ENCODE measurements around the gene ACTN2. TPM values are rescaled to one million over a fixed set of nuclear protein-coding genes. Genes with fewer than 3 reads are reported as not detected.

ACTN2 gene
- total and polyA plus RNA-seq, 3 experiments from 2014 or later: not detected

- no peak overlapping the region for H3K4me3 Mint-ChIP-seq
- H3K27me3 ChIP-seq (ENCODE audit: insufficient read depth, low read length, poor library complexity, severe bottlenecking): no peaks in the 10 kb centered on the region
- H3K4me3 ChIP-seq (ENCODE audit: low read length): no peak overlapping the region
- no peak overlapping the region for H3K27ac ChIP-seq (ENCODE audit: low read depth, low read length)
- no peaks in the 10 kb centered on the region for H3K4me1 ChIP-seq (ENCODE audit: insufficient read depth, low read length)
- no peaks in the 10 kb centered on the region for H3K36me3 Mint-ChIP-seq
- no peaks in the 10 kb centered on the region for H3K27me3 Mint-ChIP-seq
- no peak overlapping the region for H3K27ac Mint-ChIP-seq
- no peaks in the 10 kb centered on the region for H3K9me3 Mint-ChIP-seq
- H3K4me1 Mint-ChIP-seq: no peaks in the 10 kb centered on the region
- no peaks in the 10 kb centered on the region for H3K36me3 ChIP-seq (ENCODE audit: insufficient read depth, low read length)
- ChIA-PET POLR2A (no interaction called here), CTCF (no interaction called here)
- DNase-seq: no peak
- no peaks in the 10 kb centered on the region for H3K9me3 ChIP-seq (ENCODE audit: low read length)
These were observed 47.4 kb downstream of the ACTN2 start for GRCh38 chr1:236733653-236734052.

GRCh38 chr1:236734141-236734765 lies 48.0 kb downstream of the ACTN2 start:
- no peaks in the 10 kb centered on the region for H3K36me3 ChIP-seq (ENCODE audit: insufficient read depth, low read length)
- ChIA-PET CTCF (no interaction called here), POLR2A (no interaction called here)
- Mint-ChIP-seq H3K36me3 (no peaks in the 10 kb centered on the region), H3K4me1 (no peaks in the 10 kb centered on the region), H3K27ac (no peak overlapping the region), H3K27me3 (no peaks in the 10 kb centered on the region), H3K9me3 (no peaks in the 10 kb centered on the region), H3K4me3 (no peak overlapping the region)
- H3K4me3 ChIP-seq (ENCODE audit: low read length): no peak overlapping the region
- no peak for DNase-seq
- no peaks in the 10 kb centered on the region for H3K27me3 ChIP-seq (ENCODE audit: insufficient read depth, low read length, poor library complexity, severe bottlenecking)
- H3K9me3 ChIP-seq (ENCODE audit: low read length): no peaks in the 10 kb centered on the region
- H3K4me1 ChIP-seq (ENCODE audit: insufficient read depth, low read length): no peaks in the 10 kb centered on the region
- no peak overlapping the region for H3K27ac ChIP-seq (ENCODE audit: low read depth, low read length)

GRCh38 chr1:236736761-236737160 lies 50.5 kb downstream of the ACTN2 start:
- Mint-ChIP-seq H3K27me3 (peaks cover under 1 to 15% of the 10 kb centered on the region in 2 donors), H3K9me3 (no peaks in the 10 kb centered on the region), H3K4me3 (no peak overlapping the region), H3K4me1 (no peaks in the 10 kb centered on the region), H3K36me3 (no peaks in the 10 kb centered on the region), H3K27ac (no peak overlapping the region)
- CTCF ChIA-PET: no interaction called here
- POLR2A ChIA-PET: no interaction called here
- no peak for DNase-seq
- Histone ChIP-seq H3K4me1 (ENCODE audit: insufficient read depth, low read length) (no peaks in the 10 kb centered on the region), H3K9me3 (ENCODE audit: low read length) (no peaks in the 10 kb centered on the region), H3K27ac (ENCODE audit: low read depth, low read length) (no peak overlapping the region), H3K4me3 (ENCODE audit: low read length) (no peak overlapping the region), H3K36me3 (ENCODE audit: insufficient read depth, low read length) (no peaks in the 10 kb centered on the region), H3K27me3 (ENCODE audit: insufficient read depth, low read length, poor library complexity, severe bottlenecking) (no peaks in the 10 kb centered on the region)

GRCh38 chr1:236741753-236742152 lies 55.5 kb downstream of the ACTN2 start:
- H3K36me3 Mint-ChIP-seq: no peaks in the 10 kb centered on the region
- H3K27ac ChIP-seq (ENCODE audit: low read depth, low read length): no peak overlapping the region
- CTCF ChIA-PET: no interaction called here
- H3K4me3 Mint-ChIP-seq: no peak overlapping the region
- POLR2A ChIA-PET: no interaction called here
- H3K4me1 Mint-ChIP-seq: no peaks in the 10 kb centered on the region
- H3K27ac Mint-ChIP-seq: no peak overlapping the region
- H3K4me3 ChIP-seq (ENCODE audit: low read length): no peak overlapping the region
- H3K36me3 ChIP-seq (ENCODE audit: insufficient read depth, low read length): no peaks in the 10 kb centered on the region
- H3K9me3 ChIP-seq (ENCODE audit: low read length): no peaks in the 10 kb centered on the region
- no peaks in the 10 kb centered on the region for H3K4me1 ChIP-seq (ENCODE audit: insufficient read depth, low read length)
- H3K27me3 ChIP-seq (ENCODE audit: insufficient read depth, low read length, poor library complexity, severe bottlenecking): no peaks in the 10 kb centered on the region
- no peaks in the 10 kb centered on the region for H3K9me3 Mint-ChIP-seq
- peaks cover 4 to 35% of the 10 kb centered on the region in 2 donors for H3K27me3 Mint-ChIP-seq
- DNase-seq: no peak

GRCh38 chr1:236742421-236743160 lies 56.3 kb downstream of the ACTN2 start:
- H3K4me1 Mint-ChIP-seq: no peaks in the 10 kb centered on the region
- no peaks in the 10 kb centered on the region for H3K27me3 ChIP-seq (ENCODE audit: insufficient read depth, low read length, poor library complexity, severe bottlenecking)
- H3K4me1 ChIP-seq (ENCODE audit: insufficient read depth, low read length): no peaks in the 10 kb centered on the region
- POLR2A ChIA-PET: no interaction called here
- H3K9me3 ChIP-seq (ENCODE audit: low read length): no peaks in the 10 kb centered on the region
- no peak overlapping the region for H3K27ac Mint-ChIP-seq
- no peak overlapping the region for H3K27ac ChIP-seq (ENCODE audit: low read depth, low read length)
- H3K36me3 ChIP-seq (ENCODE audit: insufficient read depth, low read length): no peaks in the 10 kb centered on the region
- H3K27me3 Mint-ChIP-seq: peaks cover 7 to 41% of the 10 kb centered on the region in 2 donors
- H3K4me3 Mint-ChIP-seq: no peak overlapping the region
- no peaks in the 10 kb centered on the region for H3K36me3 Mint-ChIP-seq
- H3K4me3 ChIP-seq (ENCODE audit: low read length): no peak overlapping the region
- CTCF ChIA-PET: no interaction called here
- H3K9me3 Mint-ChIP-seq: no peaks in the 10 kb centered on the region
- no peak for DNase-seq

GRCh38 chr1:236744533-236744932 lies 58.2 kb downstream of the ACTN2 start:
- no peaks in the 10 kb centered on the region for H3K4me1 Mint-ChIP-seq
- Histone ChIP-seq H3K36me3 (ENCODE audit: insufficient read depth, low read length) (no peaks in the 10 kb centered on the region), H3K27ac (ENCODE audit: low read depth, low read length) (no peak overlapping the region), H3K9me3 (ENCODE audit: low read length) (no peaks in the 10 kb centered on the region), H3K4me1 (ENCODE audit: insufficient read depth, low read length) (no peaks in the 10 kb centered on the region), H3K27me3 (ENCODE audit: insufficient read depth, low read length, poor library complexity, severe bottlenecking) (no peaks in the 10 kb centered on the region), H3K4me3 (ENCODE audit: low read length) (no peak overlapping the region)
- CTCF ChIA-PET: no interaction called here
- no peak for DNase-seq
- H3K9me3 Mint-ChIP-seq: no peaks in the 10 kb centered on the region
- no peak overlapping the region for H3K4me3 Mint-ChIP-seq
- no peaks in the 10 kb centered on the region for H3K36me3 Mint-ChIP-seq
- POLR2A ChIA-PET: no interaction called here
- no peak overlapping the region for H3K27ac Mint-ChIP-seq
- peaks cover 8 to 50% of the 10 kb centered on the region in 2 donors for H3K27me3 Mint-ChIP-seq

- no peaks in the 10 kb centered on the region for H3K4me1 Mint-ChIP-seq
- H3K36me3 Mint-ChIP-seq: no peaks in the 10 kb centered on the region
- peaks cover 15 to 50% of the 10 kb centered on the region in 2 donors for H3K27me3 Mint-ChIP-seq
- no peak overlapping the region for H3K4me3 ChIP-seq (ENCODE audit: low read length)
- ChIA-PET POLR2A (no interaction called here), CTCF (no interaction called here)
- H3K27ac Mint-ChIP-seq: no peak overlapping the region
- H3K27ac ChIP-seq (ENCODE audit: low read depth, low read length): no peak overlapping the region
- no peaks in the 10 kb centered on the region for H3K27me3 ChIP-seq (ENCODE audit: insufficient read depth, low read length, poor library complexity, severe bottlenecking)
- no peak overlapping the region for H3K4me3 Mint-ChIP-seq
- DNase-seq: no peak
- H3K9me3 ChIP-seq (ENCODE audit: low read length): no peaks in the 10 kb centered on the region
- no peaks in the 10 kb centered on the region for H3K36me3 ChIP-seq (ENCODE audit: insufficient read depth, low read length)
- no peaks in the 10 kb centered on the region for H3K9me3 Mint-ChIP-seq
- H3K4me1 ChIP-seq (ENCODE audit: insufficient read depth, low read length): no peaks in the 10 kb centered on the region
These were observed 60.5 kb downstream of the ACTN2 start for GRCh38 chr1:236746785-236747184.

GRCh38 chr1:236747311-236747985 lies 61.1 kb downstream of the ACTN2 start:
- Histone ChIP-seq H3K36me3 (ENCODE audit: insufficient read depth, low read length) (no peaks in the 10 kb centered on the region), H3K4me1 (ENCODE audit: insufficient read depth, low read length) (no peaks in the 10 kb centered on the region), H3K4me3 (ENCODE audit: low read length) (no peak overlapping the region), H3K27ac (ENCODE audit: low read depth, low read length) (no peak overlapping the region), H3K27me3 (ENCODE audit: insufficient read depth, low read length, poor library complexity, severe bottlenecking) (no peaks in the 10 kb centered on the region), H3K9me3 (ENCODE audit: low read length) (no peaks in the 10 kb centered on the region)
- CTCF ChIA-PET: interaction anchor here (1.3 kb wide), 1 partner anchor 815 kb away, joined by 3 read pairs; no protein-coding TSS in a partner anchor
- Mint-ChIP-seq H3K4me3 (no peak overlapping the region), H3K9me3 (no peaks in the 10 kb centered on the region), H3K27ac (no peak overlapping the region), H3K27me3 (peaks cover 15 to 46% of the 10 kb centered on the region in 2 donors), H3K4me1 (no peaks in the 10 kb centered on the region), H3K36me3 (no peaks in the 10 kb centered on the region)
- POLR2A ChIA-PET: no interaction called here
- DNase-seq: no peak
